NCI-H1105 treated with DMSO at 0.1 percent for 48 hours (cell line): Measurements from ENCODE around the gene INSC.
"Not testable (repeated sequence)": the region's sequence is repeated elsewhere in the genome, so short reads cannot be mapped to it uniquely, and the experiment has no call there.

Experiments used
- DNase-seq: peaks from one replicate; lab custom pipeline; 2025; lab: John Stamatoyannopoulos, UW

INSC gene, protein sequence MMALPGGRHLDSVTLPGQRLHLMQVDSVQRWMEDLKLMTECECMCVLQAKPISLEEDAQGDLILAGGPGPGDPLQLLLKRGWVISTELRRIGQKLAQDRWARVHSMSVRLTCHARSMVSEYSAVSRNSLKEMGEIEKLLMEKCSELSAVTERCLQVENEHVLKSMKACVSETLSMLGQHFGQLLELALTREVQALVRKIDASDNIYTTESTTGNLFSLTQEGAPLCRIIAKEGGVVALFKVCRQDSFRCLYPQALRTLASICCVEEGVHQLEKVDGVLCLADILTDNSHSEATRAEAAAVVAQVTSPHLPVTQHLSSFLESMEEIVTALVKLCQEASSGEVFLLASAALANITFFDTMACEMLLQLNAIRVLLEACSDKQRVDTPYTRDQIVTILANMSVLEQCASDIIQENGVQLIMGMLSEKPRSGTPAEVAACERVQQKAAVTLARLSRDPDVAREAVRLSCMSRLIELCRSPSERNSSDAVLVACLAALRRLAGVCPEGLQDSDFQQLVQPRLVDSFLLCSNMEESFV

GRCh38 chr11:15114501-15115475 lies at the start of gene INSC:
Gene INSC (plus strand): TSS chr11:15114923. CDS start chr11:15149175, 34,252 bp downstream.
- DNase-seq: peak; percentile 36

GRCh38 chr11:15069751-15070150 lies 45.0 kb upstream of the INSC start:
- not testable (repeated sequence) for DNase-seq

GRCh38 chr11:15071556-15072255 lies 43.0 kb upstream of the INSC start:
- no peak for DNase-seq

- no peak for DNase-seq
Measured at GRCh38 chr11:15072551-15073143, 42.1 kb upstream of the INSC start.

GRCh38 chr11:15073361-15074205 lies 41.1 kb upstream of the INSC start, which contains the start of gene CALCB:
Gene CALCB (plus strand): TSS chr11:15073593. CDS start chr11:15074719, 1,126 bp downstream.
- DNase-seq: peak; percentile 77

- peak; percentile 90 for DNase-seq
Measured at GRCh38 chr11:15074206-15075161, 40.2 kb upstream of the INSC start.

- DNase-seq: no peak
Measured at GRCh38 chr11:15075162-15075526, 39.6 kb upstream of the INSC start.

- DNase-seq: no peak
Measured at GRCh38 chr11:15091175-15091574, 23.5 kb upstream of the INSC start.

GRCh38 chr11:15091625-15092024 lies 23.1 kb upstream of the INSC start:
- no peak for DNase-seq

DNA sequence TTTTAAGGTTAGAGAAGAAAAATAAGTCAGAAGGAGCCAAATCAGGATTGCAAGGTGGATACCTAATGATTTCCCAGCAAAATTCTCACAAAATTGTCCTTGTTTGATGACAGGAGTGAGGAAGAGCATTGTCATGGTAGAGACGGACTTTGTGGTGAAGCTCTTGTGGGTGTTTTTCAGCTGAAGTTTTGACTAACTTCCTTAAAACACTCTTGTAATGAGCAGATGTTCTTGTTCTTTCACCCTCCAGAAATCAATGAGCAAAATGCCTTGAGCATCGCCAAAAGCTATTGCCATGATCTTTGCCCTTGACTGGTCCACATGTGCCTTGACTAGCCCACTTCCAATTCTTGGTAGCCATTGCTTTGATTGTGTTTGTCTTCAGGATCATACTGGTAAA lies 21.3 kb upstream of the INSC start:
- DNase-seq: no peak

GRCh38 chr11:15095736-15096228 lies 18.9 kb upstream of the INSC start:
- no peak for DNase-seq

GRCh38 chr11:15097411-15097810 lies 17.3 kb upstream of the INSC start:
- DNase-seq: no peak

DNA sequence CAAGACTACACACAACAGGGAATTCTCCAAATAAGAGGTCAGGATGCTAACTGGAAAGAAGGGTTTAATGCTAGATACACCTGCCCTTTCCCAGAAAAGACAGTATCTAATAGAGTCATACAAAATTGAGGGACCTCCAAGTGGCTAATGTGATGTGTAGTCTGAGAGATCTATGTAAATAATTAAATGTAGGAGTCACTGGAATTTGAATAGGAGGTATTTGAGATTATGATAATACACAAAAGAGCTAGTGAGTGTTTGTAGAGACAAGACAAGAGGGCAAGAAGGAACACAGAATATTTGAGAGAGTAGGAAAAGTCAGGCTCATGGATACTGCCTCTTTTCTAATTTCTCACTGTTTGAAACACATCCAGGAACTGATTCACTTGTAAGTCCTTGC lies 15.5 kb upstream of the INSC start:
- DNase-seq: no peak

DNA sequence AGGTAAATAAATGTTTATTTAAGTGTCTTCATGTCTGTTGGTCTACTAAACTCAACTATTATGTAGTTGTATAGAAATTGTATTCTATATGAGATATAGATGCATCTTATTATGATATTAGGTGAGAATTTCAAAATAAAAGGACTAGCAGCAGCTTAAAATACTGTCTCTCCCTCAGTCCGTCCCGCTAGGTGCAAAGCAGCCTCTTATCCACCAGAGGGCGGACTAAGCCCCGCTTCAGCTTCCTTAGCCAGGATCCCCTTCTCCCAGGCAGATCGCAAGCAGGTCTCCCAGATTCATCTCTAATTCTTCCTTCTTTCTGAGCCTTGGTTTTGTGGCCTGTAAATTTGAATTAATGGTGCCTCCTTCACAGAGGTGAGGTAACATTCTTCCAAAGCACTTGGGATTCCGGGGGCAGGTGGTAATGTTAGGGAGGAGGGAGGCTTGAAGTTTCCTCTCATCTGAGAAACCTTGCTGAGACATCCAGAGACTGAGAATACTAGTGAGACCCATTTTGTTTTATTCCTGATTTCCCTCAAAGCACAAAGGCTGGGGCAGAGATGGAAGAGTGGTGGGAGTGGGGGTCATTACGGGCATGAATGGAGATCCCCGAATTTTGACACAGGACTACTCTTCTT lies 13.5 kb upstream of the INSC start:
- peak; percentile 74 for DNase-seq

GRCh38 chr11:15104166-15104565 lies 10.6 kb upstream of the INSC start:
- no peak for DNase-seq

- DNase-seq: no peak
Measured at GRCh38 chr11:15106201-15106965, 8.3 kb upstream of the INSC start.

DNA sequence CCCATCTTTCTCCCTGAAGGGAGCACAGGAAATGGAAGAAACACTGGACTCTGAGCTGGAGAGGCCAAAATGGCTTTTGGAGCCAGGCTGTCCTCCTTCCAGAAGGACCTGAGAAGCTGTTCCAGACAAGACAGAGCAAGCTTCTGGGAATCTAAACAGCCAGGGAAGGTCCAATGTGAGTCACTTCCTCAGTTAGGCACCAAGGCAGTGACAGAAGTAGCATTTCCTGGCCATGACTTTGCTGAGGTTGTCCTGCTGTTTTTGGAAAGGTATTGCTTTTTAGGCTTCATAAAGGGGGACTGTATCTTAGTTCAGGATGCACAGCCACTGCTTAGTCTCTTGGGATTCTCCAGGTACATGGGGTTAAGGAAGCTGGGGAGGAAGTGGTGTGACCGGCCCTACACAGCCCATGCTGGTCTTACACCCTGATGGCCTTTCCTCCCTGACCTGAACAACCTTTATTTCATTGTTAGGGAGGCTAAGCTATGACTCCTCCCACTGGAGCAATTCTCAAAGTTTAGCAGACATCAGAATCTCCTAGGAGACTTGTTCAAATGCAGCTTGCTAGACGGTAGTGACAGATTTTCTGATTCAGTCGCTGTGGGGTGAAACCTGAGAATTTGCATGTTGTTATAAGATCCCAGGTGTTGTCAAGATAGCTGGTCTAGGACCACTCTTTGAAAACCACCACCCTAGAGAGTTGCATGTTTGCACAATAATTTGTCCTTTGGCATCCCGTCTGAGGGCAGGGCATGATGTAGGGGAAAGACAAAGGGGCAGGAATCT lies 6.8 kb upstream of the INSC start:
- DNase-seq: no peak
